HUES6 (cell line): ENCODE data around the gene GAK.

Source experiments
- H3K27ac ChIP-seq: 2 replicates; pipeline ENCODE4 v1.7.0; 2013; ENCODE audit warnings: low read depth, mild to moderate bottlenecking, low read length, inconsistent platforms
- H3K27me3 ChIP-seq: 2 replicates; pipeline ENCODE4 v1.6.1; 2013; ENCODE audit warnings: low read length; ENCODE audit not compliant: control insufficient read depth, insufficient read depth
- H3K36me3 ChIP-seq: 2 replicates; pipeline ENCODE4 v1.6.1; 2013; ENCODE audit warnings: low read length; ENCODE audit not compliant: control insufficient read depth, insufficient read depth
- H3K4me1 ChIP-seq: 2 replicates; pipeline ENCODE4 v1.6.1; 2013; ENCODE audit warnings: low read length; ENCODE audit not compliant: control insufficient read depth, insufficient read depth
- H3K4me3 ChIP-seq: 2 replicates; pipeline ENCODE4 v1.5.1; 2013; ENCODE audit warnings: low read depth, low read length
- H3K9ac ChIP-seq: one replicate; pipeline ENCODE4 v1.6.1; 2013; ENCODE audit warnings: mild to moderate bottlenecking, low read length
- H3K9me3 ChIP-seq: 2 replicates; pipeline ENCODE4 v1.6.1; 2013; ENCODE audit warnings: low read depth, low read length; ENCODE audit not compliant: control insufficient read depth, insufficient read depth

The GAK gene

DNA sequence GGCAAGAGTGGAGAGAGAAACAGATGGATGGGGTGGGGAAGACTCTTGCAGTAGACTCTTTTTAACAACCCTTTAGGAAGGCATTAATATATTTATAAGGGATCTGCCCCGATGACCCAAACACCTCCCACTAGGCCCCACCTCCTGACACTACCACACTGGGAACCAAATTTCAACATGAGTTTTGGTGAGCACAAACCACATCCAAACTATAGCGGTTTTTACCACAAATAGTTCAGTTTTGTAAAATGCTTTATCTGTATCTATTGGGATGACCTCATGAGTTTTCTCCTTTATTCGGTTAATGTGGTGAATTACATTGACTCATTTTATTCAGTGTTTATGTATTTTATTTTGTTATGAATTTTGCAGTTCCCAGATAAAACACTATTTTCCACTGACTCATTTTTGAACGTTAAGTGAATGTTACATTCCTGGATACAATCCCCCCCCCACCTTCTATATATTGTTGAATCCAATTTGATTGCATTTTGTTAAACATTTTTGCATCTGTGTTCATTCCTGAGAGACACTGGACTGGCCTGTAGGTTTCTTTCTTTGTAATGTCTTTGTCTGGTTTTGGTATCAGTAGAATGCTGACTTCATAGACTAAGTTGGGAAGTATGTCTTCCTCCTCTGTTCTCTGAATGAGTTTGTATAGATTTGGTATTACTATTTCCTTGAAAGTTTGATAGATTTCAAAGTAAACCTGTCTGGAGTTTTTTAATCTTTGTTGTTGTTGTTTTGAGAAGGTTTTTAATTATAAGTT is 92.3 kb downstream of the GAK start:
- no peak overlapping the region for H3K27ac ChIP-seq
- no peak overlapping the region for H3K9ac ChIP-seq
- H3K9me3 ChIP-seq: peaks cover 10% of the 10 kb centered on the region
- H3K27me3 ChIP-seq: no peaks in the 10 kb centered on the region
- H3K4me3 ChIP-seq: no peak overlapping the region
- no peaks in the 10 kb centered on the region for H3K36me3 ChIP-seq
- H3K4me1 ChIP-seq: no peaks in the 10 kb centered on the region

DNA sequence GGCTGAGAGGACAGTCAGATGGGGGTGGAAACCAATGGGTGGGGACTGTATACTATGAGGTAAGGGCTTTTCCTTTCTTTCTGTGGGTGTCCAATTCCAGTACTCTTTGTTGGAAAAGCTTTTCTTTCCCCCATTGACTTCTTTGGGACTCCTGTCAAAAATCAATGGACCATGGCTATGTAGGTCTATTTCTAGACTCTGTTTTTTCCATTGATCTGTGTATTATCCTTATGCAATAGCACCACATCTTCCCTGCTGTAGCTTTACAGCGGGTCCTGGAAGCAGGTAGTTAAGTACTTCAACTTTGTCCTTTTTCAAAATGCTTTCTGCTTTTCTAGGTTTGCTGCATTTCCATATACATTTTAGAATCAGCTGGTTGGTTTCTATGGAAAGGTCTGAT is 94.3 kb downstream of the GAK start:
- H3K9ac ChIP-seq: no peak overlapping the region
- H3K4me1 ChIP-seq: no peaks in the 10 kb centered on the region
- no peak overlapping the region for H3K27ac ChIP-seq
- no peaks in the 10 kb centered on the region for H3K27me3 ChIP-seq
- H3K36me3 ChIP-seq: no peaks in the 10 kb centered on the region
- H3K4me3 ChIP-seq: no peak overlapping the region
- H3K9me3 ChIP-seq: peaks cover 10% of the 10 kb centered on the region

DNA sequence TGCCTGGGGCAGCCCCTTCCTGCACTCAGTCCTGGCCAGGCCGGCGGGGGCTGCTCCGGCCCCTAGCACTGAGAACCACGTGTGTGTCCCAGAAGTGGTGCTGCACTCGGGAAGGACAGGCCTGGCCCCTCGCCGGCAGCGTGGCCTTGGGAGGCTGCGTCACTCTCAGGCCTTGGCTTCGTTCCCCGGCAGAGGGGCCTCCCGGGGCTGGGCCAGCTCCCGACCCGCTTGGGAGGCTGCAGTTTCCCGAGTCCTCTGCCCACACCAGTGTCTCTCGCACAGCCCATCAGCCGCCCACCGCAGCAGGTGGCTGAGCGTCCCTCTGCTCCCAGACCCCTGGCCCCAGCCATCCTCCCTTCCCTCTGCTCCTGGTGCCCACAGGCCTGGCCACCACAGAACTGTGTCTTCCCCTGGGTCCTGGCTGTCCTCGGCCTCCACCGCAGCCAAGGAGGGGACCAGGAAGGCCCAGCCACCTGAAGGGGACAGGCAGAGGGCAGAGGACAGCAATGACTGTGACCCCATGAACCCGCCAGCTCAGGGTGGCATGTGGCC is 95.3 kb downstream of the GAK start:
- Histone ChIP-seq H3K36me3 (no peaks in the 10 kb centered on the region), H3K9ac (no peak overlapping the region), H3K9me3 (peaks cover 10% of the 10 kb centered on the region), H3K27me3 (no peaks in the 10 kb centered on the region), H3K4me3 (no peak overlapping the region), H3K4me1 (no peaks in the 10 kb centered on the region), H3K27ac (no peak overlapping the region)

DNA sequence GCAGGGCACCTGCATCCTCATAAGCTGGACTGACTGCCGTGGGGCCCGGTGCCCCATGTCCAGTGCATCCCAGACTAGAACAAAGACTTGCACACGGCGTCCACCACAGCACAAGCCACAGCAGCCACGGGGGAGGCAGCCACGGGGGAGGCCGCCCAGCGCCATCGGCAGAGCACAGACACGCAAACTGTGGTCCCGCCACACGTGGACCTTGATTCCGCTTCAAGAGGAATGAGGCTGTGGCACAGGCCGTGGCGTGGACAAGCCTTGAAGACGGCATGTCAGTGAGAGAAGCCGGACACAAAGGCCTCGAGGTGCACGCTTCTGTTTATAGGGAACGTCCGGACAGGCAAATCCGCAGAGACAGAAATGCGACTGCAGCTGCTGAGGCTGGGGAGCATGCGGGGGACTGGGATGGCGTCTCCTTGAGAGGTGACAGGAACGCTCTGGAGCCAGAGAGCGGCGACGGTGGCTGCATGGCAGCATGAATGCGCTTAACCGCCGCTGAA is 96.1 kb downstream of the GAK start:
- H3K9me3 ChIP-seq: peaks cover 18% of the 10 kb centered on the region
- no peaks in the 10 kb centered on the region for H3K4me1 ChIP-seq
- no peaks in the 10 kb centered on the region for H3K27me3 ChIP-seq
- H3K9ac ChIP-seq: no peak overlapping the region
- H3K4me3 ChIP-seq: no peak overlapping the region
- no peaks in the 10 kb centered on the region for H3K36me3 ChIP-seq
- H3K27ac ChIP-seq: no peak overlapping the region

DNA sequence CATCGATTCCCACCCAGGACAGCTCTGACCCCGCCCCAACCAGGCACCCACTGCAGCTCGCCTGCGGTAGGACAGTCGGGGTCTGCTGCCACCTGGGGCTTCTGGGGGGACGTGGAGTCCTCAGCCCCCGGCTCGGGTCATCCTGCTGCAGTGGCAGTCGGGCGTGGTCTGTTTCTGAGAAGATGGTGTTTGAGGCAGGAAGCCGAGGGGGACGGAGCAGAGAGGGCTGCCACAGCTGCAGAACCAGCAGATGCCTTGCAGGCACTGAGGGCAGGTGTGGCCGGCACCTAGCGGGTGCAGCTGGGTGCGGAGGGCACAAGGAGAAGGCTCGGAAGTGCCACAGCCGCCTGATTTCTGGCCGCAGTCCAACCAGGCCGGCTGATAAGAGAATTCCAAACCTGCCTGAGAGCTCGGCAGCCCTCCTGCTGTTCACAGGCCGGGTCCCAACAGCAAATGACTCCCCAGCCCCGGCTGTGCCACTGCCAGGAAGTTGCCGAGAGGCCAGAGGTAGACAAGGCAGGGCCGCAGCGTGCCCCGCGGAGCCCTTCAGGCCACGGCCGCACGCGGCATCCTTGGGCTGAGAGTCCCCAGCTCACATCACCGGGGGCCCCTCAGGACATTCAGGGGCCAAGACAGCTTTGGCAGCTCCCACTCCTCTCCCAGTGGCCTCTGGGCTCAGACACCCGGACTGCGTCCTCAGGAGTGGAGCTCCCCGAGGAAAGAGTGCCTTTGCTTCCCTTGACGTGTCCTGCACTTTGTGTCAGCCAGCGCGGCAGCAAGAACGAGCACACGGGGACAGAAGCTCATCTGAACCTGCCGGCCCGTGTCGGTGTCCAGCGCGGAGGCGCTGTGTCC is 96.7 kb downstream of the GAK start:
- Histone ChIP-seq H3K4me3 (no peak overlapping the region), H3K9me3 (peaks cover 18% of the 10 kb centered on the region), H3K9ac (no peak overlapping the region), H3K27me3 (no peaks in the 10 kb centered on the region), H3K36me3 (no peaks in the 10 kb centered on the region), H3K27ac (no peak overlapping the region), H3K4me1 (0 out of 2 replicates have a peak, but pooled peaks cover under 1% of the 10 kb centered on the region)

DNA sequence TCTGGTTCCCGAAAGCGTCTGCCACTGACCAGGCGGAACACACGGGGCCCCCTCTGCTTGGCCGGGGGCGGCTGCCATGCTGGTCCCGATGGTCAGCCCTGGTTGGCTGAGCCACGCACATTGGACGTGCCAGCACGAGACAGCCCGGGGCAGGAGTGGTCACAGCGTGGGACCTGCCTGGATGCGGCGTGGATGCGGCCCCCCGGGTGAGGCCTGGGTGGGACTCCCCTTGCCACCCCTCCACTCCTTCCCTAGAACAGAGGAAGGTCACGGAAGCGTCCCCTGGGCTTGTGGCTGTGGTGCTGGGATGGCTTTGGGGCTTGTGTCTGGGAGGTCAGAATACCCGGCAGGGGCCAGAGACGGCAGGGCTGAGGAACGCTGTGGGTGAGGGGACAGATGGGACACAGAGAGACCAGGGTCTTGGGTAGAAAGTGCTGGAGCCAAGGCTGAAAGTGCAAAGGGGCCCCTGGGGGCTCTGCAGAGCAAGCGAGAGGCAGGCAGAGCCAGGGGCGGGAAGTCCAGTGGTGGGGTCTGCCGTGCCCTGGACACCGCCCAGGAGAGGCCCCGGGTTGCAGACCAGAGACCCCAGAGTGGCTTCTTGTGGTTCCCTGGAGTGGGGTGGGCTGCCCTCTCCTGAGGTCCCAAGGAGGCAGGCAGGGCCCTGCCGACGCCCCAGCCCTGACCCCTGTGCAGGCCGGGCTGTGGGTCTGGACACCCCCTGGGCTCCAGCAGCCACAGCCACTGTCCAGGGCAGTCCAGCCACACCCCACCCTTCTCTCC is 97.6 kb downstream of the GAK start:
- peaks cover 3% of the 10 kb centered on the region; the same call in 1 of the 2 replicates for H3K4me1 ChIP-seq
- peaks cover 18% of the 10 kb centered on the region for H3K9me3 ChIP-seq
- no peaks in the 10 kb centered on the region for H3K36me3 ChIP-seq
- H3K27ac ChIP-seq: no peak overlapping the region
- H3K9ac ChIP-seq: no peak overlapping the region
- no peak overlapping the region for H3K4me3 ChIP-seq
- H3K27me3 ChIP-seq: peaks cover 3% of the 10 kb centered on the region; the same call in 1 of the 2 replicates

DNA sequence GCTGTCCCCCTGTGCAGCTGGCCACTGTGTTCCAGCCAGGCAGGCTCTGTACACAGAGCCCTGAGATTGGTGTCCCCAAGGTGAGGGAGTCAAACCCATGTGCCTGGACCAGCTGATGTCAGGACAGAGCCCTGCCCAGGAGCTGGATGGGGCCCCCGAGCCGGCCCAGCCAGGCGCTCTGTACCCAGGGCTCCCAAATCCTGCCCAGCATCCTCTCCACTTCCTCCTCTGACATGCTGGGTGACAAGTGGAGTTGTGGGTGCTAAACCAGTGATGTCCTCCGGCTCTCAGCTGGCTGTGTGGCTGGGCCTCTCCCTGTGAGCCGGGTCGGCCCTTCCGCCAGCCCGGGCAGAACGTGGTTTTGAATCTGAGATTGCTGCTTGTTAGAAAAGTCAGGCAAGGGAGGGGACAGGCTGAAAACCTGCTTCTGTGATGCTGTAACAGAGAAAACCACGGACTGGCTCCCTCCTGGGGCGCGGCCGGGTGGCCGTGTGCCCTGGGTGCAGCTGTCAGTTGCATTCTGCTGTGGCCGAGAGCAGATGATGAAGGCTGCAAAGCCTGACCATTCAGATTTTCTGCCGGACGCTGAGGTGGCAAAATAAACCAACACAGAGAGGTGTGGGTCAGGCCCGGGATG is 98.3 kb downstream of the GAK start:
- Histone ChIP-seq H3K27ac (no peak overlapping the region), H3K4me1 (peaks cover 3% of the 10 kb centered on the region; the same call in 1 of the 2 replicates)

DNA sequence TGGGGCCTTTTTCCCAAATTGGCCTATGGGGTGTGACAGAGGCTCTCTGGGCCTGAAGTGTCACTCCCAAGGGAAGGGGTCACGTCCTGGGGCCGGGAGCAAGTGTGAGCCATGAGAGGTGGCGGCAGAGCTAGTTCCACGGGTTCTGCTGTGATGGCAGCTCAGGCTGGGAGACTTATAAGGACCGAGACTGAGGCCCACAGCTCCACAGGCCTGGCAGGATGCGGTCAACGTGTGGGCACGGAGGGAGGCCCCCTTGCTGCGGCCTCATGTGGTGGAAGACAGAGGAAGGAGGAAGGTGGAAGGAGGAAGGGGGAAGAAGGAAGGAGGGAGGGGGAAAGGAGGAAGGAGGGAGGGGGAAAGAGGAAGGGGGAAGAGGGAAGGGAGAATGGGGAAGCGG is 99.0 kb downstream of the GAK start:
- H3K27ac ChIP-seq: no peak overlapping the region

More for the DNA sequence above, 98.3 kb downstream of the GAK start:
- Histone ChIP-seq H3K9ac (no peak overlapping the region), H3K36me3 (no peaks in the 10 kb centered on the region), H3K4me3 (no peak overlapping the region), H3K9me3 (peaks cover 18% of the 10 kb centered on the region), H3K27me3 (peaks cover 10% of the 10 kb centered on the region)

DNA sequence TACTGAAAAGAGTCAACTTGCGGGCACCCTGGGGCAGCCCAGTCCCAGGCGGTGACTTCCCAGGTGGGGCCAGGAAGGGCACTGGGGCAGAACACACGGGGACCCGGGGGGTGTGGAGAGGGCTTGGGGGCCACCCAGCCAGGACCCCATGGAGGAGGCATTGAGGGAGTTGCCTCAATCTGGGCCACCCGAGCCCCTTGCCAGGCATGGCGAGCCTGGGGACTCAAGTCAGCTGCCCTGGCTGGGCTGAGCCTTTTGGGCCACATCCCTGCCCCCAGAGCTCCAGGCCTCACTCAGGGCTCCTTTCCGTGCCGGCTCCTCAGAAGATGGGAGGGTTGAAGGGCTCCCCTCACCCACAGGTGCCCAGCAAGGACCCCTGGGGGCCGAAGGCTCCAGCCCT is 99.6 kb downstream of the GAK start:
- Histone ChIP-seq H3K9ac (no peak overlapping the region), H3K27ac (no peak overlapping the region), H3K36me3 (no peaks in the 10 kb centered on the region), H3K27me3 (peaks cover 23% of the 10 kb centered on the region), H3K9me3 (peaks cover 13% of the 10 kb centered on the region), H3K4me1 (peaks cover 3% of the 10 kb centered on the region; the same call in 1 of the 2 replicates), H3K4me3 (no peak overlapping the region)

More for the DNA sequence above, 99.0 kb downstream of the GAK start:
- Histone ChIP-seq H3K9ac (no peak overlapping the region), H3K4me3 (no peak overlapping the region), H3K4me1 (peaks cover 3% of the 10 kb centered on the region; the same call in 1 of the 2 replicates), H3K9me3 (peaks cover 18% of the 10 kb centered on the region), H3K27me3 (peaks cover 17% of the 10 kb centered on the region), H3K36me3 (no peaks in the 10 kb centered on the region)

DNA sequence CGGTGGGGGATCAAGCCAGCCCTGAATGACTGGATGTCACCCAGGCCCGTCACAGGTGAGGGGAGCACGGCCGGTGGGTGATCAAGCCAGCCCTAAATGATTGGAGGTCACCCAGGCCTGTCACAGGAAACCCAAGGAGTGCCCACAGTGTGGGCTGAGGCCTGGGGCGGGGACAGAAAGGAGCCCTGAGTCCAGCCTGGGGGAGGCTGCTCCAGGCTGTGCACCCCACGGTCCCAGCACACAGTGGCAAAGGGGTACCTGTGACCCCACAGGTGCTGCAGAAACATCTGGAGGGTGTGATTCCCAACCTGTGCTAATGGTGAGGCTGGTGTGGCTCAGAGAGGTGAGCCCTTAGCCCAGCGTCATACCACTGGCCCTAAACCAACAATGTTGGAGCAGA is 100.0 kb downstream of the GAK start:
- peaks cover 27% of the 10 kb centered on the region for H3K27me3 ChIP-seq
- no peak overlapping the region for H3K4me3 ChIP-seq
- H3K4me1 ChIP-seq: peaks cover 6% of the 10 kb centered on the region; the same call in 1 of the 2 replicates
- H3K9me3 ChIP-seq: peaks cover 10% of the 10 kb centered on the region
- H3K36me3 ChIP-seq: no peaks in the 10 kb centered on the region
- no peak overlapping the region for H3K27ac ChIP-seq
- no peak overlapping the region for H3K9ac ChIP-seq
